ENCODE data around the gene TMCC3. TPM values are rescaled to one million over a fixed set of nuclear protein-coding genes. Genes with fewer than 3 reads are reported as not detected.

Gene TMCC3
- polyA plus RNA-seq, 1 donor from 2014 or later, result 1.9 TPM

DNA sequence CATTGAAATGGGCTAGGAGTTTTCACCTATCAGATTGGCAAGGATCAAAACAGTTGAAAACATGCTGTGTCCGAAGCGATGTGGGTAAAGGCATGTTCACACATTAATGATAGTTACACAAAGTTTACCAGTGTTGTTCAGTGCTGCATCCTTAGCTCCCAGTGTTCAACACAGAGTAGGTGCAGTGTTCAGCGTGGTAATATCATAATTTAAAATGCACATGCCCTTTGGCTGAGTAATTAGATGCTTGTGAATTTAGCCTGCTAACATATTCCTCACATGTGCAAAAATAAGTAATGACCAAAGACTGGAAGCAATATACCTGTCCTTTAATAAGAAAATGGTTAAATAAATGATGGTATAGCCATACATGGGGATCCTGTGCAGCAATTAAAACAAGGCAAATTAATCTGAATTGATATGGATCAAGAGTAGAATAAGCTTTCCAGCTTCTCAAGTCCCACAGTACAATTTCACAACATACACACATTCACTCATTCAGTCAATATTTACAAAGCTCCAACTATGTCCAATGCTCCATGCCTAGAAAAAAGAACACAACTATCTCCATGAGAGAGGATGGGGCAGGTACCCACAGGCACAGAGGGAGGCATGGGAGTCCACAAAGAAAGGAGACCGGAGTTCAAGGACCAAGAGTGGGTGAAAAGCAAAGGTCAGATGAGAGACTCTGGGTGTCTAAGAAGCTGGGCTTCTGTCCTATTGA is 12.8 kb downstream of the TMCC3 start:
- no peaks in the 10 kb centered on the region for H4K20me1 ChIP-seq (ENCODE audit: insufficient read depth)
- H3K9ac ChIP-seq (ENCODE audit: low read length), result no peak overlapping the region
- no peak overlapping the region for H3K4me3 ChIP-seq (ENCODE audit: low read length)
- TF ChIP-seq EP300 (conservative IDR thresholded peaks at IDR 0.05; ENCODE audit: poor library complexity, severe bottlenecking) (no peak), TAF1 (IDR thresholded peaks at IDR 0.05; ENCODE audit: low read depth) (no peak), SMC3 (conservative IDR thresholded peaks at IDR 0.05; ENCODE audit: poor library complexity) (no peak), RAD21 (conservative IDR thresholded peaks at IDR 0.05) (no peak), EZH2 (IDR thresholded peaks at IDR 0.05; ENCODE audit: borderline replicate concordance, insufficient read depth, low read length, poor library complexity, severe bottlenecking) (no peak)
- TF ChIP-seq, protein P1, sequence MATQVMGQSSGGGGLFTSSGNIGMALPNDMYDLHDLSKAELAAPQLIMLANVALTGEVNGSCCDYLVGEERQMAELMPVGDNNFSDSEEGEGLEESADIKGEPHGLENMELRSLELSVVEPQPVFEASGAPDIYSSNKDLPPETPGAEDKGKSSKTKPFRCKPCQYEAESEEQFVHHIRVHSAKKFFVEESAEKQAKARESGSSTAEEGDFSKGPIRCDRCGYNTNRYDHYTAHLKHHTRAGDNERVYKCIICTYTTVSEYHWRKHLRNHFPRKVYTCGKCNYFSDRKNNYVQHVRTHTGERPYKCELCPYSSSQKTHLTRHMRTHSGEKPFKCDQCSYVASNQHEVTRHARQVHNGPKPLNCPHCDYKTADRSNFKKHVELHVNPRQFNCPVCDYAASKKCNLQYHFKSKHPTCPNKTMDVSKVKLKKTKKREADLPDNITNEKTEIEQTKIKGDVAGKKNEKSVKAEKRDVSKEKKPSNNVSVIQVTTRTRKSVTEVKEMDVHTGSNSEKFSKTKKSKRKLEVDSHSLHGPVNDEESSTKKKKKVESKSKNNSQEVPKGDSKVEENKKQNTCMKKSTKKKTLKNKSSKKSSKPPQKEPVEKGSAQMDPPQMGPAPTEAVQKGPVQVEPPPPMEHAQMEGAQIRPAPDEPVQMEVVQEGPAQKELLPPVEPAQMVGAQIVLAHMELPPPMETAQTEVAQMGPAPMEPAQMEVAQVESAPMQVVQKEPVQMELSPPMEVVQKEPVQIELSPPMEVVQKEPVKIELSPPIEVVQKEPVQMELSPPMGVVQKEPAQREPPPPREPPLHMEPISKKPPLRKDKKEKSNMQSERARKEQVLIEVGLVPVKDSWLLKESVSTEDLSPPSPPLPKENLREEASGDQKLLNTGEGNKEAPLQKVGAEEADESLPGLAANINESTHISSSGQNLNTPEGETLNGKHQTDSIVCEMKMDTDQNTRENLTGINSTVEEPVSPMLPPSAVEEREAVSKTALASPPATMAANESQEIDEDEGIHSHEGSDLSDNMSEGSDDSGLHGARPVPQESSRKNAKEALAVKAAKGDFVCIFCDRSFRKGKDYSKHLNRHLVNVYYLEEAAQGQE (IDR thresholded peaks at IDR 0.05; ENCODE audit: borderline replicate concordance), result no peak
- TF ChIP-seq, protein P2, sequence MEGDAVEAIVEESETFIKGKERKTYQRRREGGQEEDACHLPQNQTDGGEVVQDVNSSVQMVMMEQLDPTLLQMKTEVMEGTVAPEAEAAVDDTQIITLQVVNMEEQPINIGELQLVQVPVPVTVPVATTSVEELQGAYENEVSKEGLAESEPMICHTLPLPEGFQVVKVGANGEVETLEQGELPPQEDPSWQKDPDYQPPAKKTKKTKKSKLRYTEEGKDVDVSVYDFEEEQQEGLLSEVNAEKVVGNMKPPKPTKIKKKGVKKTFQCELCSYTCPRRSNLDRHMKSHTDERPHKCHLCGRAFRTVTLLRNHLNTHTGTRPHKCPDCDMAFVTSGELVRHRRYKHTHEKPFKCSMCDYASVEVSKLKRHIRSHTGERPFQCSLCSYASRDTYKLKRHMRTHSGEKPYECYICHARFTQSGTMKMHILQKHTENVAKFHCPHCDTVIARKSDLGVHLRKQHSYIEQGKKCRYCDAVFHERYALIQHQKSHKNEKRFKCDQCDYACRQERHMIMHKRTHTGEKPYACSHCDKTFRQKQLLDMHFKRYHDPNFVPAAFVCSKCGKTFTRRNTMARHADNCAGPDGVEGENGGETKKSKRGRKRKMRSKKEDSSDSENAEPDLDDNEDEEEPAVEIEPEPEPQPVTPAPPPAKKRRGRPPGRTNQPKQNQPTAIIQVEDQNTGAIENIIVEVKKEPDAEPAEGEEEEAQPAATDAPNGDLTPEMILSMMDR (IDR thresholded peaks at IDR 0.05; ENCODE audit: poor library complexity, severe bottlenecking), result no peak
- H3K79me2 ChIP-seq (replicated peaks; ENCODE audit: insufficient read depth, low read length), result no peaks in the 10 kb centered on the region
- H2AFZ ChIP-seq (ENCODE audit: low read depth, low read length), result no peak overlapping the region
- no peak overlapping the region for H3K4me2 ChIP-seq (ENCODE audit: low read length)
- no peaks in the 10 kb centered on the region for H3K27me3 ChIP-seq (ENCODE audit: insufficient read depth, low read depth, low read length)
- H3F3A ChIP-seq (ENCODE audit: insufficient read depth, low read length, poor library complexity, severe bottlenecking), result no peaks in the 10 kb centered on the region
- no peaks in the 10 kb centered on the region for H3K36me3 ChIP-seq (ENCODE audit: insufficient read depth, low read length)
- no peak overlapping the region for H3K27ac ChIP-seq (ENCODE audit: low read length)
- no peaks in the 10 kb centered on the region for H3K9me2 ChIP-seq (ENCODE audit: insufficient read depth, low read length)
- no peaks in the 10 kb centered on the region for H3K9me3 ChIP-seq (ENCODE audit: low read length)

DNA sequence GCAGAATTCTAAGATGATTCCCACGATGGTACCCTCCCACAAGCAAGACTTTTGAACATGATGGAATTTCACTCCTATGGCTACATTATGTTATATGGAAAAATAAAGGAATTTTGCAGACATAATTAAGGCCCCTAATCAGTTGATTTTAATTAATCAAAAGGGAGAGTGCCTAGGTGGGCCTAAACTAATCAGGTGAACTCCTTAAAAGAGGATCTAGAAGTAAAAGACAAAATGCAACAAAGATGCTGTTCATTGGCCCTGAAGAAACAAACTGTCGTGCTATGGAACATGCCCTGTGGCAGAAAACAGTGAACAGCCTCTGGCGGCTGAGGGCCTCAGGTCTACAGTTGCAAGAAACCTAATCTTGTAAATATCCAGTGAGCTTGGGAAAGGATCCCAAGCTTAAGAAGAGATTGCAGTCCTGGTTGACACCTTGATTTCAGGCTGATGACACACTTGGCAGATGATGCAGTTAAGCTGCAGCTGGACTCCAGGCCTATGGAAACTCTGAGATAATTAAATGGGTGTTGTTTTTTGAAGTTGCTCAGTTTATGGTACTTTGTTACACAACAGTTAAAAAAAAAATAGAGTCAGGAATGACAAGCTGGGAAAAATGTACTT is 13.8 kb downstream of the TMCC3 start:
- Histone ChIP-seq H3K9me3 (ENCODE audit: low read length) (no peaks in the 10 kb centered on the region), H3K79me2 (replicated peaks; ENCODE audit: insufficient read depth, low read length) (no peaks in the 10 kb centered on the region), H3K9ac (ENCODE audit: low read length) (no peak overlapping the region), H2AFZ (ENCODE audit: low read depth, low read length) (no peak overlapping the region), H3K4me2 (ENCODE audit: low read length) (no peak overlapping the region), H3K9me2 (ENCODE audit: insufficient read depth, low read length) (no peaks in the 10 kb centered on the region), H3K27me3 (ENCODE audit: insufficient read depth, low read depth, low read length) (no peaks in the 10 kb centered on the region), H3K4me3 (ENCODE audit: low read length) (no peak overlapping the region), H3K36me3 (ENCODE audit: insufficient read depth, low read length) (no peaks in the 10 kb centered on the region), H3F3A (ENCODE audit: insufficient read depth, low read length, poor library complexity, severe bottlenecking) (no peaks in the 10 kb centered on the region), H3K27ac (ENCODE audit: low read length) (no peak overlapping the region), H4K20me1 (ENCODE audit: insufficient read depth) (no peaks in the 10 kb centered on the region)
- TF ChIP-seq SMC3 (conservative IDR thresholded peaks at IDR 0.05; ENCODE audit: poor library complexity) (no peak), EZH2 (IDR thresholded peaks at IDR 0.05; ENCODE audit: borderline replicate concordance, insufficient read depth, low read length, poor library complexity, severe bottlenecking) (no peak), POLR2AphosphoS5 (IDR thresholded peaks at IDR 0.05) (no peak), RAD21 (conservative IDR thresholded peaks at IDR 0.05) (no peak)

Measured in neural cell (in vitro differentiated cells).